ENCODE results near the gene MEPCE. TPM values are rescaled to one million over a fixed set of nuclear protein-coding genes. Genes with fewer than 3 reads are reported as not detected.

The MEPCE gene
- total and polyA plus RNA-seq, 9 of the 15 experiments (the other 6 are each of a cell fraction or from before 2014, with no cell fraction given) = 10.9 to 76.3 (median 44.1) TPM

DNA sequence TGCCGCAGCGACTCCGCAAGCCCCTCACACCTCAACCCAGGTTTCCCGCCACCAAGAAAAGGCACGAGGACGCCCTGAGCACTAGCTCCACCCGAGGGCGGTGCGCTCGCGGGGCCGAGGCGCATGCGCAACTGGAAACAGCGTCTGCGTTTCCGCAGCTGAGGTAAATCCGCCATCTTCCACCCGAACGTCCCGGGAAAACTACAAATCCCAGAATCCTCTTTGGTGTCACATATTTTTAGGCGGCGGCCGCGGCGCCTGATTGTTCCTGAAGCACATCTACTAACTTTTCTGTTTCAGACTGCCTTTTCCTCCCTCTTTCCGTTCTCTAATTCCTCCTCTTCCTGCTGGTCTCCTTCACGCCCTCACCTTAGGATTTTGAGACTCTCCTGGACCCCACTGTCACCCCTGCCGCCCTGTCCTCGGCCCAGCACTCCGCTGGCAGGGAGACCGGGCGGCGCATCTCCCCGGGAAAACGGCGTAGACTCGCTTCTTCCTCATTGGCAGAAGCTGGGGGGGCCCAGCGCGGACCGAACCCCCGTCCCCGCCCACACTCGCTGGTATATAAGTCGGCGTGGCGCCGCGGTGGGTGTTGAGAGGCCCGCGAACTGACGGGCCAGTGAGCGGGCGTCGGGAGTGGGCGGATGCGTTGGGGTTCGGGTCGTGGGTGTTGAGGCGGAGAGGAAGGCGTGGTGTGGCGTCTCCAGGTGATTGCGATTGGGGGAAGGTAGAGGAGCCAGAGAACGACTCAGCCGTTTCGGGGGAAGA is 1.2 kb upstream of the MEPCE start, which contains the start of gene ZCWPW1 (continued):
- TF ChIP-seq BHLHE40 (IDR thresholded peaks at IDR 0.05; ENCODE audit: low read length) (peak; percentile 78), TCF7L2 (IDR thresholded peaks at IDR 0.05; ENCODE audit: low read depth, low read length) (no peak), ZNF75A (CRISPR knock-in tag; IDR thresholded peaks at IDR 0.05) (no peak; the same call in 1 of the 2 replicates), HMG20A (CRISPR knock-in tag; conservative IDR thresholded peaks at IDR 0.05) (no peak), ZNF316 (IDR thresholded peaks at IDR 0.05) (no peak), RFX1 (IDR thresholded peaks at IDR 0.05) (no peak; the same call in 1 of the 2 replicates), REST (IDR thresholded peaks at IDR 0.05; ENCODE audit: borderline replicate concordance) (no peak), REST (CRISPR knock-in tag; IDR thresholded peaks at IDR 0.05; ENCODE audit: low read depth) (0 out of 2 replicates have a peak, but pooled peaks have one; percentile 23), PTBP1 (IDR thresholded peaks at IDR 0.05; ENCODE audit: low read depth, low read length) (peak; percentile 87; the same call in 1 of the 2 replicates), SP2 (IDR thresholded peaks at IDR 0.05; ENCODE audit: extremely low read depth, low read depth, low read length, poor library complexity, severe bottlenecking) (no peak), JUNB (CRISPR knock-in tag; conservative IDR thresholded peaks at IDR 0.05) (no peak), ZNF79 (CRISPR knock-in tag; IDR thresholded peaks at IDR 0.05; ENCODE audit: low read depth) (no peak), MCM7 (IDR thresholded peaks at IDR 0.05) (no peak), HNRNPUL1 (IDR thresholded peaks at IDR 0.05; ENCODE audit: low read length) (peak; percentile 88; the same call in 1 of the 2 replicates), TCF7 (IDR thresholded peaks at IDR 0.05; ENCODE audit: borderline replicate concordance) (peak; percentile 77; the same call in 1 of the 2 replicates), GTF2E2 (tag; IDR thresholded peaks at IDR 0.05) (peak; percentile 98), ZBTB12 (CRISPR knock-in tag; IDR thresholded peaks at IDR 0.05) (no peak), ZNF124 (CRISPR knock-in tag; IDR thresholded peaks at IDR 0.05) (0 out of 2 replicates have a peak, but pooled peaks have one; percentile 20), DACH1 (IDR thresholded peaks at IDR 0.05; ENCODE audit: partially characterized antibody) (peak; percentile 73), RB1 (IDR thresholded peaks at IDR 0.05; ENCODE audit: low read depth) (peak; percentile 97), NCOR1 (IDR thresholded peaks at IDR 0.05) (peak; percentile 85), SETDB1 (IDR thresholded peaks at IDR 0.05; ENCODE audit: low read length) (no peak)
